HG03135 (cell line): ENCODE data around the gene NOTUM.
"Not testable (repeated sequence)": the region's sequence is repeated elsewhere in the genome, so short reads cannot be mapped to it uniquely, and the experiment has no call there.

Source experiments
- ATAC-seq: cut with Tn5 transposase; IDR thresholded peaks from one replicate; pipeline ENCODE4 v1.9.1; 2021; ENCODE audit warnings: mild to moderate bottlenecking, moderate library complexity; ENCODE audit not compliant: unreplicated experiment

NOTUM gene

GRCh38 chr17:81958633-81959342 lies 2.2 kb downstream of the NOTUM start:
- no peak for ATAC-seq

GRCh38 chr17:81957691-81958432 lies 3.1 kb downstream of the NOTUM start:
- ATAC-seq: no peak

- no peak for ATAC-seq
Measured at GRCh38 chr17:81956607-81957589, 4.1 kb downstream of the NOTUM start.

GRCh38 chr17:81955756-81956544 lies 5.0 kb downstream of the NOTUM start:
- no peak for ATAC-seq

GRCh38 chr17:81955058-81955681 lies 5.8 kb downstream of the NOTUM start:
- no peak for ATAC-seq

GRCh38 chr17:81954131-81955057 lies 6.6 kb downstream of the NOTUM start:
- no peak for ATAC-seq

- ATAC-seq: not testable (repeated sequence)
Measured at GRCh38 chr17:81953443-81953842, 7.5 kb downstream of the NOTUM start.

GRCh38 chr17:81952792-81953228 lies 8.2 kb downstream of the NOTUM start:
- no peak for ATAC-seq

- no peak for ATAC-seq
Measured at GRCh38 chr17:81951785-81952684, 9.0 kb downstream of the NOTUM start.

- ATAC-seq: no peak
Measured at GRCh38 chr17:81950501-81950900, 10.5 kb downstream of the NOTUM start.

GRCh38 chr17:81948635-81949378 lies 12.2 kb downstream of the NOTUM start:
- no peak for ATAC-seq

- ATAC-seq: no peak
Measured at GRCh38 chr17:81947189-81947588, 13.8 kb downstream of the NOTUM start, which contains the start of gene MYADML2. Gene MYADML2, minus strand, starts transcription at chr17:81947233. Its CDS starts 5,492 bp downstream, at chr17:81941741.

GRCh38 chr17:81944858-81945257 lies 16.1 kb downstream of the NOTUM start:
- ATAC-seq: no peak

- no peak for ATAC-seq
Measured at GRCh38 chr17:81942167-81942553, 18.8 kb downstream of the NOTUM start.

- no peak for ATAC-seq
Measured at GRCh38 chr17:81941484-81942166, 19.4 kb downstream of the NOTUM start.
